Stimulated activated CD4-positive, alpha-beta T cell treated with anti-CD3 and anti-CD28 coated beads, Interleukin-1b, Interleukin-23, amount 100 ng/mL, for 4 hours (primary cell): Measurements from ENCODE around the gene ZNF516.

Experiments used
- DNase-seq, 2 donors: peaks; one replicate each; pipeline ENCODE4 v3.0.0-alpha.2; 2020; ENCODE audit warnings: low read depth in 2 of 2

The ZNF516 gene

DNA sequence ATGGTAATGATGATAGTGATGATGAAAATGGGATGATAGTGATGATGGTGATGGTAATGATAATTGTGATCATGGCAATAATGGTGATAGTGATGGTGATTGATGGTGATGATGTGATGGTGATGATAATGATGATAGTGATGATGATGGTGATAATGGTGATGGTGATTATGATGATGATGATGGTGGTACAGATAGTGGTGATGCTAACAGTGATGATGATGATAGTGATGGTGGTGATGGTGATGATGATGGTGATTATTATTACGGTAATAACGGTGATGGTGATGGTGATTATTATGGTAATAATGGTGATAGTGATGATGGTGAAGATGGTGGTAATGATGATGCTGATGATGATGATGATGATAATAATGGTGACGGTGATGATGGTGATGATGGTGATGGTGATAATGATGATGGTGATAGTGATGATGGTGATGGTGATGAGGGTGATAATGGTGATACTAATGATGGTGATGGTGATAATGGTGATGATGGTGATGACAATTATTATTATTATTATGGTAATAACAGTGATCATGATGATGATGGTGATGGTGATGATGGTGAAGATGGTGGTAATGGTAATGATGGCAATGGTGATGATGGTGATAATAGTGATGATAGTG lies 151.0 kb downstream of the ZNF516 start:
- DNase-seq: no peak

DNA sequence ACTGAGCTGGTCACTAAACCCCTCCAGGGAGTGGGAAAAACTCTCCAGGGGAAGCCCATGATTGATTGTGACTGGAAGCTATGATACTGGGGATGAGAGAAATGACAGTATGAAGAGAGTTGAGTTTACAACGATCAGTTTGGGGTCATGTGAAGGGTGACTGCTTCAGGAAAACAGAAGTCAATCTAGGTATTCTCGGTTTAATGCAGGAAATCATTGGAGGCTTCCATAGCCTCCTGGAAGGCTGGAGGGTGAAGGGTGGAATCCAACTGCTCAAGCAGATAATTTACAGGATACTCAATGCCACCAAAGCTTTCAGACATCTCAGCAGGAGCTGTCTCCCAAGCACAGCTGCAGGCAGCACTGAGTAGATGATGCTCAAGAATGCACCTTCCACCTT lies 154.6 kb downstream of the ZNF516 start:
- no peak for DNase-seq

DNA sequence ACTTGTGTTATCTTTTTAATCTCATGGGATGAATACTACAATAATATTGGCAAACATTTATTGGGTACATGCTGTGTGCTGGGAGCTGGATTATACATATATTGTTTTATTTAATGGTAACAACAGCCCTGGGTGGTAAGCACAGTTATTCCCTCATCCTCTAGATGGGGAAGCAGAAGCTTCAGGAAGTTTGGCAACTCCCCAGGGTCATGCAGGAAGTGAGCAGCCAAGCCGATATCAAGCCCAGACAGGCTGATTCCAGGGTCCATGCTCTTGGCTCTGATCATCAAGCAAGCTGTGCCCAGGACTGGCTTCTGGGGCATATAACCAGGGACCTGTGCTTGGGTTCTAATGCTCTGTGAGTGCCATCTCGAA lies 155.8 kb downstream of the ZNF516 start:
- DNase-seq: no peak

DNA sequence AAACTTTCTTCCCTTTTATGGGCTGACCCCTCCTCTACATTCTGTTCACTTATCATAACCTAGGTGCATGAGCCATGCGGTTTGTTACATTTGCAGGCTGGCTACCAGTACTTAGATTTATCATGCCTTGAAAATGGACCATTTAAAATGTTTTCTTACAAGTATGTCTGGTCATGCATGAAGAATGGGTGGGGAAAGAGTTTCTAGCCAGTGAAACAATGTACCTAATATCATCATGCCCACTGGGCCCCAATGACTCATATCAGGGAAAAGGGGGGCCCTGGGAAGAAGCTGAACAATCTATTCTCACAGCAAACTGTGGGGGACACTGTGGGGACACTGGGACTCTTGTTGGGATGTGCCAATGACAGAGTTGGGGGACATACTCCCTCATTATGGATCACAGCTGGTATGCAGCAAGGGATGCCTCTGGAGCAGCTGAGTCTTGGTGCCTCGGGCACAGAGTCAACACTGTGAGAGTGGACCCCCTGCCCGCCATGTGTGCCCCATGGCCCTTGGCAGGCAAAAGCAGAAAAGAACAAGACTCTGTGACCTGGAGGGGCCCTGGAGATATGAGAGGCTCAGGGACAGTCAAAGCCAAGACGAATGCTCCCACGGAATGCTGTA lies 156.3 kb downstream of the ZNF516 start:
- no peak for DNase-seq

DNA sequence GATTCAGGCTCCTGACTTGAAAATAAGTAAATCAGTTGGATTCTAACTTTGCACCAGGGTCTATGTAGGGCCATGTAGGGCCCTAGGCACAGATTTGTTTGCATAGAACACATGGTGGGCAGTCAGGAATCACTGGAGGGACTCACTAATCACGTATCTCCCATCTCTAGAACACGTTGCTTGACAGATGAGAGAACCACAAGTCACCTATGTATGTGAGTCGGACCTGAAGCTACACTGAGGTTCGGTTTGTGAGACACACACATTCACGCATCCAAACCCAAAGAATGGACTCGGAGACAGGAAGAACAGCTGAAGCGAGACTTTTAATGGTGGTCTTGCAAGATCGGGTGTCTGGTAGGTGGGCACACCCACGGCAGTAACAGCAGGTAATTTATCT lies 157.0 kb downstream of the ZNF516 start:
- no peak for DNase-seq

DNA sequence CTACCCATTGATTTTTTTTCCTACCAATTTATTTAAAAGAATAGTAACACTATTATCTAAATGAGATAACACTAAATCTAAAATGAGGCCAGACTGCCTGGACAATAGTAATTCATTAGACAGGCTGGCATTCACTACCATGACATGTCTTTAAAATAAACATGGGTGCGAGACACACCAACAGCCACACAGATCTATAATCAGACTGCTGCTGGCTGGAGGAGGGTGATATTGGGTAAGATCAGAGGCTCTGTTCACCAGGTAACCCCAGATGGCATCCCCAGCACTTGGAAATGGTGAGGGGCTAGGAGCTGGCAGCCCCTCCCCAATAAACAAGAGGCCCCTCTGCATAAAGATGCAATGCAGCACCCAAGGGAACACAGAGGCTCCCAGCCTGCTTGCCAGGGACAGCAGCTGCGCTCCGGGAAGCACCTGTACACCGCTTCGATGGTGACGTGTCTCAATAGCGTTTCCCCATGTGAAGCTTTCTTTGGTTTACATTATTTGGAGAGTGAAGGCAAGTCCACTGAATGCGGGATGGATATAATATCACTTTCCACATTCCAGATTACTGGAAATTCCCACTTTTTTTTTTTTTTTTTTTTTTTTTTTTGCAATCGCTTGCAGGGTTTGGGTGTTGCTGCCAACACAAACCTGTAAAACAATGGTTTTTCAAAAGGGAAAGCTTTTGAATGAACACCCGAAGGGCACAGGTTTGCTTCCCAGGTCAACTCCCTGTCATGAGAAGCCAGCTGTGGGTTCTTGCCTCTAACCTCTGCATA lies 159.0 kb downstream of the ZNF516 start:
- no peak for DNase-seq

DNA sequence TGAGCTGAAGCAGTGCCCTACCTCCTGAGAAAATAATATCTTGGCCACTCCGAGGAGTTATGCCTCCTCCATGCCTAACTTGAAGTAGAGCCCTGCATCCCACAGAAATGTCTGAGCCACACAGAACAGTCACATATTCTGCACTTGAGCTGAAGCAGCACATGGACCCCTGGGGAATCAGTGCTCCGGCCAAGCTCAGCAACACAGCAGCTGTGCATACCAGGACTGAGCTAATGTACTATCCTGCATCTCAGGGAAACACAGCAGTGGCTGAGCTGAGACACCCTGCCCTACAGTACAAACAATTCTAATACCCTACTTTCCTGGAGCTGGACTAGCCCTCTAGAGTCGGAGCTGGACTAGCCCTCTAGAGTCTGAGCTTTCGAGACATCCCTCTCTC lies 166.9 kb downstream of the ZNF516 start:
- DNase-seq: no peak

DNA sequence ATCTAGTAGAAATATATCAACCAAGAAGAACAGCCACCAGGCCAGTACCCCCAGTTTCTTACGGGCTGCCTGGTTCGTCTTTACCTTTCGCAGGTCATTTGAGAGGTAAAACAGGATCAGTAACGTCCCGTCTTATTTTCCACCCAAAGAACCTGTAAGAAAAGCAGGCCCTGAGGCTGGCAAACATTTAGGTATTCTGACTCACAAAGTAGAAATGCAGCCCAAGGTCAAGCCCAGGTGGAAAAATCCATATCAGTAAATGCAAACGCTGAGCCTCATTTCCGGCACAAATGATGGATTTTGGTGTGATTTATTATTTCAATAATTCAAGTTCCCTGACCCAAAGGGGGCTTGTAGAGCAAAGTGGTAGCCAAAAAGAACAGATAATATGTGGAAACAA lies 171.2 kb downstream of the ZNF516 start:
- DNase-seq: no peak

DNA sequence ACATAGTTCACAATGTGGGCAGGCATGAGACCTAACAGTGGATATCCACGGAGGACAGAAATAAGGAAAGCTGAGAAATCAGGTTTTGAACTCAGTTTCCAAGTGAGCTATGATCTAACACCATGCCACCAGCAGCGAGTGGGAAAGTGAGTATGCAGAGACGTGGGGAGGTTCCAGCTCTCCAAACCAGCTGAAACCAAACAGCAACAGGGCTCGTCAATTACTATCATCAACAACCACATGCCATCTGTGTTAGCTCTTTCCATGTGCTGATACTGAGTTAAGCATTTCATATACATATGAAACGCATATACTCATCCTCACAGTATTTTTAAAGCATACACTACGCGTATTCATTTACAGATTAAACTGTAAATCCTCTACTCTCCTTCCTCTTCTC lies 172.4 kb downstream of the ZNF516 start:
- no peak for DNase-seq

DNA sequence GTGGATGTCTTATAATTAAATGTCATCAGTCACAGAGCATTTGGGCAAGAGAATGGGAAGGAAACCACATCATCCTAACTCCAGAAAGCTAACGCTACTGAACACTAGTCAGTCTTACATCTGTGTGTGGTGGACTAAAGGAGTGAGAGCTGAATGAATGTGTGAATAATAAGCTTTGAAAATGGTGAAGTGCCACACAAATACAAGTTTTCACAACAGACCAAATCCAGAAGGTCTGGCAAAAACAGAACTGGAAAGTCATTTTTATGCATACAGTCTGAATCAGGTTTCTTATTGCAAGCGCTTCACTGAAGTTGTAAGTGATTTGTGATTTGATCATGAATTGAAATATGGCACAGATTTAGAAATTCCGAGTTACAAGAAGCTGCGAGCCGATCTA lies 175.7 kb downstream of the ZNF516 start:
- DNase-seq: no peak

DNA sequence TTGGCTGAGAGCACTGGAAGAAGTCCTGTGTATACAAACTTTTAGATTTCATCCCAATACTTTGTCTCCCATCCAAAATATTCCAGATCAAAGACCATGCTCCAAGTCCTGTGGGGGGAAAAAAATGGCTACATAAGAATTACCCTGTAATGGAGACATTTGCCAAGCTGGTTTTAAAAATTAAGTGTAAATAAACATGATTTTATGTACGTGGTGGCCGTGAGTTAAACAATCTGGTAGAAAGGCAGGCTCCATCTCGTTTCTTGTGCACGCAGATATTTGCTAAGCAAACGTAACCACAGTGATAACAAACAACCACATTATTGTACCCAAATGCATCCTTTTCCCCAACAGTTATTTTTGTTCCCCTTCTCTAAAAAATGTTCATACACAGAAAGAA lies 176.4 kb downstream of the ZNF516 start:
- no peak for DNase-seq

DNA sequence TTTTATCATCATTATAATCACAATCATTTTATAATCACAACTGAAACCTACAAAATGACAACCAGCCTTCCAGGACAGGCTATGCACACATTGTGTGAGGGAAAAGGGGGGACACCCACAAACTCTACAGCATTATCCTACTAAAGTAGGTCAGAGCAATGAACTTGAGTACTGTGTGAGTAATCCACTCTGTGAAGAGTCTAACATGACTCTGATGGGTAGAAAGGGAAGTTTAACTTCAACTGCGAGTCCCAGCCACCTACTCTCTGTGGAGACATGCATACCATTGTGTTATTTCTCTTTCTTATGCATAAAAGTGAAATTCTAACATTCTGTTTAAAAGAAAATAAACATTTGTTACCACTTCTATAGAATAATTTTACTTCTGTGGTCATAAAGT lies 177.9 kb downstream of the ZNF516 start:
- no peak for DNase-seq

DNA sequence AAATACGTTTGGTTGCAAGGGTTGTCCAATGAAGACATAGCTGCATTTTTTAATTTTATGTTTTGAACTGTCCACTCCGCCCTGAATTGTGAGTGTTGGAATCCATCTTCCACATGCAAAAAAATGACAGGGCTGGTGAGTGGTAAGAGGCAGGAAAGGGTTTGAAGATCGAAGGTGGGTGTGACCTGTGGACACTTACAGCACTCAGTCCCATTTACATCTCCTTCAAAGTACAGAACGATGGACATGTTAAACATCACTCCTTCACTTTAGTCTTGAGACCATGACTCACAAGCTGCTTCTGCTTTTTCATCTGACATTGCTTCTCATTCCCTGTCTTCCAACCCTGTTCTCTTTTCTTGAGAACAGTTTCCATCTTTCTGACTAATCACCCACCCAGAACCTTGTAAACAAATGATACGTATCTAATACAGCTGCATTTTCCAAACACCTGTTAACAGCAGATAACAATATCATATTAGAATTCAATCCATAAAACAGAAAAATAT lies 179.3 kb downstream of the ZNF516 start:
- no peak for DNase-seq

DNA sequence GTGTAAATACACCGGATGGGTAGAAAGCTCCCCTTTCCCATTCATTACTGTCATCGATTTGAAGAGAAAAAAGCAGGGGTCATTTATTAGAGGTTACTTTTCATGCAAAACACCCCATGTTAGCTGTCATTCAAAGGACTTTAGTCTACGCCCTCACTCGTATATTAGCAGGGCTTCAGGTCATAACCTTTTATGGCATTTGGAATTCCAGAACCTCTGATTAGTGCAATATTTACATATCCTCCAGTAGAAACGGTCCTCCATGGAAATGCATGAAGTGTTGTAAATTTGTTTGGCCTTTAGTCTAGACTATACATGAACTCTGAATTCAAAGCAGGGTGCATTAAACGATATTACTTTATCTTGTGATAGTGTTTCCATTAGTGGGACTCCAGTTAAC lies 180.5 kb downstream of the ZNF516 start:
- DNase-seq: no peak

DNA sequence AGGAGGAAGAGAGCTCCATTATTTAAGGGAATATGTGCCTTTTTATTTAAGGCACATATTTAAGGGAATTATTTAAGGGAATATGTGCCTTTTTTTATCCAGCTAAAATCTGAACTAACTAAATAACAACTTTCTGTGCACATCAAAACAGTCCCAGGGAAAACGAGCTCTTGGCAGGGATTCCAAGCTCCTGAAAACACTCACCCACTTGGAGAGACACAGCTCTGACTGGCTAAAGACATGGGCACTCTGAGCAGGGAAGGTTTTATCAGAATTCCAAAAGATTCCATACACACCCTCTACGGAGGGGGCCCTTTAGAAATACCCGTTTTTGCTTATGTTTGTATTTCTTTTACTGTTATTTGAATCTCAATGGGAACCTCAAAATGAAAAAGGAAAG lies 181.0 kb downstream of the ZNF516 start:
- no peak for DNase-seq
